GM19324 (cell line): ENCODE results near the gene BBS1.
A peak's percentile ranks its signal among the peaks of the same experiment; 100 is the strongest.
"Not testable (repeated sequence)": the region's sequence is repeated elsewhere in the genome, so short reads cannot be mapped to it uniquely, and the experiment has no call there.

Source experiments
- ATAC-seq: cut with Tn5 transposase; IDR thresholded peaks from one replicate; pipeline ENCODE4 v1.9.1; 2021; ENCODE audit warnings: mild to moderate bottlenecking, moderate library complexity; ENCODE audit not compliant: unreplicated experiment, low FRiP score

The BBS1 gene

GRCh38 chr11:66510990-66511339 lies 530 bp downstream of the BBS1 start:
- ATAC-seq = no peak

- no peak for ATAC-seq
Measured at GRCh38 chr11:66523611-66524010, 13.2 kb downstream of the BBS1 start.

GRCh38 chr11:66524304-66525040 lies 14.0 kb downstream of the BBS1 start:
- ATAC-seq = no peak

- ATAC-seq = no peak
Measured at GRCh38 chr11:66529069-66529468, 18.6 kb downstream of the BBS1 start.

GRCh38 chr11:66529655-66530054 lies 19.2 kb downstream of the BBS1 start:
- ATAC-seq = no peak

- ATAC-seq = no peak
Measured at GRCh38 chr11:66530927-66531709, 20.7 kb downstream of the BBS1 start.

- ATAC-seq = no peak
Measured at GRCh38 chr11:66531841-66532240, 21.4 kb downstream of the BBS1 start.

- no peak for ATAC-seq
Measured at GRCh38 chr11:66532784-66533183, 22.3 kb downstream of the BBS1 start.

GRCh38 chr11:66539170-66539869 lies 28.9 kb downstream of the BBS1 start:
- no peak for ATAC-seq

GRCh38 chr11:66539870-66540213 lies 29.4 kb downstream of the BBS1 start:
- ATAC-seq = no peak

GRCh38 chr11:66540598-66540997 lies 30.2 kb downstream of the BBS1 start:
- ATAC-seq = not testable (repeated sequence)

GRCh38 chr11:66541892-66542291 lies 31.5 kb downstream of the BBS1 start:
- no peak for ATAC-seq

- no peak for ATAC-seq
Measured at GRCh38 chr11:66542362-66542761, 31.9 kb downstream of the BBS1 start.

GRCh38 chr11:66543263-66544107 lies 33.0 kb downstream of the BBS1 start:
- no peak for ATAC-seq

- not testable (repeated sequence) for ATAC-seq
Measured at GRCh38 chr11:66544952-66545351, 34.5 kb downstream of the BBS1 start.

- ATAC-seq = peak; percentile 90
Measured at GRCh38 chr11:66545701-66546367, 35.4 kb downstream of the BBS1 start, which contains the start of gene ZDHHC24. Gene ZDHHC24, minus strand, starts transcription at chr11:66546048. Its CDS starts 45 bp downstream, at chr11:66546003.

- no peak for ATAC-seq
Measured at GRCh38 chr11:66546368-66546965, 36.0 kb downstream of the BBS1 start, which contains the start of gene ACTN3. Gene ACTN3, plus strand, starts transcription at chr11:66546903. Its CDS starts 35 bp downstream, at chr11:66546938.

- no peak for ATAC-seq
Measured at GRCh38 chr11:66546966-66547661, 36.7 kb downstream of the BBS1 start.

- no peak for ATAC-seq
Measured at GRCh38 chr11:66547662-66548009, 37.2 kb downstream of the BBS1 start.
